HG02610 (cell line): ENCODE measurements around the gene NPIPB9.
"Not testable (repeated sequence)": the region's sequence is repeated elsewhere in the genome, so short reads cannot be mapped to it uniquely, and the experiment has no call there.

Source experiments
- ATAC-seq: cut with Tn5 transposase; IDR thresholded peaks from one replicate; pipeline ENCODE4 v1.9.1; 2021; ENCODE audit warnings: mild to moderate bottlenecking, moderate library complexity; ENCODE audit not compliant: unreplicated experiment

NPIPB9 gene

DNA sequence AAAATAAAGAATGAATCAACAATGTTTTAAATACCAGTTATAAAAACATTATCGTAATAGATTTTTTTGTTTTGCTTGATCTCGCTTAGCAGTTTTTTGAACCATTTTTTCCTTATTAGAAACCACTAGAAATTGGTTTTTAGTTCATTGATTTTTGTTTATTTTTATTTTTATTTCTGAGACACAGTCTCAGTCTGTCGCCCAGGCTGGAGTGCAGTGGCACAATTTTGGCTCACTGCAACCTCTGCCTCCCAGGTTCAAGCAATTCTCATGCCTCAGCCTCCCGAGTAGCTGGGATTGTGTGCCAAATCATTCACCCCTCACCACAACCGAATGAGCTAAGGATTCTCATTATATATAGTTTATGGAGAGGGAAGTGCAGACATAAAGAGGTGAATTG is at the start of gene NPIPB9:
NPIPB9 (plus strand) TSS at position 301 of the 400 bp plus-strand sequence.
- not testable (repeated sequence) for ATAC-seq

DNA sequence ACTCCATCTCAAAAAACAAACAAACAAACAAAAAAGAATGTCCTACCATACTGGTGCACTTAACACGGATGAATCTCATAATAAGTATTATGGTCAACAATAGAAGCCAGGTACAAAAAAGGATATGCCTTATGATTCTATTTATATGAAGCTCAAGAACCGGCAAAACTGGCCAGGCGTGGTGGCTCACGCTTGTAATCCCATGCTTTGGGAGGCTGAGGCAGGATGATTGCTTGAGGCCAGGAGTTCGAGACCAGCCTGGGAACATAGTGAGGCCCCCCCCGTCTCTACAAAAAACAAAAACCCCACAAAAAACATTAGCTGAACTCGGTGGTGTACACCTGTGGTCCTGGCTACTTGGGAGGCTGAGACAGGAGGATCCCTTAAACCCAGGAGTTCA is 47.3 kb upstream of the NPIPB9 start:
- ATAC-seq: not testable (repeated sequence)

DNA sequence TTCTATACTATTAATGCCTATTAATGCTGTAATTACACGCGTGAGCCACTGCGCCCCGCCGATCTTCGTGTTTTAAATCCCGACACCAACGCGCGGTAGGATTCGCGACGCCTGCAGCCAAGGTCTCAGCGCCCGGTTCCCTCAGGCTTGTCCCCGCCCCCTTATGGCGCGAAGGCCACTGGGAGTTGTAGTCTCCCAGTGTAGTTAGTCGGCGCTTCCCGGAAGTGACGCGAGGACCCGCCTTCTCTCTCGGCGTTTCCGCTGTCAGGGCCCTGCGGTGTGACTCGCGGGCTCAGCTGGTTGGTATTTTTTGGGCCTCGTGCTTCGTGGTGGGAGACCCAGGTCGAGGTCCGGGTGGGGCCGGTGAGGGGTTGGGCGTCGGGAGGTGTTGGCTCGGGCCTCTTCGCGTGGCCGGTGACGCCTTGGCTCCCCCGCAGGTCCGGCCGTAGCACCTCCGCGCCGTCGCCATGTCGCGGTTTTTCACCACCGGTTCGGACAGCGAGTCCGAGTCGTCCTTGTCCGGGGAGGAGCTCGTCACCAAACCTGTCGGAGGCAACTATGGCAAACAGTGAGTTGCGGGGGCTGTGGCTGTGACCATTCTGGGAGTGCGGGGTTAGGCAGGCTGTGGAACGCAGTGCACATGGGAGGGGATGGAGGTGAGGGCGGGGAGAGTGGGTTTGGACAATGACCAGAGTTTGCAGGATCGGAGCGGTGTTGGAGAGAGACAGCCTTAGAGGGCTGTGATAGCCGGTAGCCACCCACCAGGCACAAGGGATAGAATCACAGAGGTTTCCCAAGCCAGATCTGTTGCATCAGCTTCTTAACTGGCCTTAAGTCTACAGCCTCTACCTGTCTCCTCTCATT is 40.1 kb upstream of the NPIPB9 start, which contains the start of gene EIF3C:
EIF3C (plus strand) TSS at position 245 of the 864 bp plus-strand sequence; CDS start at position 468, 223 bp downstream.
- peak; percentile 97 for ATAC-seq

DNA sequence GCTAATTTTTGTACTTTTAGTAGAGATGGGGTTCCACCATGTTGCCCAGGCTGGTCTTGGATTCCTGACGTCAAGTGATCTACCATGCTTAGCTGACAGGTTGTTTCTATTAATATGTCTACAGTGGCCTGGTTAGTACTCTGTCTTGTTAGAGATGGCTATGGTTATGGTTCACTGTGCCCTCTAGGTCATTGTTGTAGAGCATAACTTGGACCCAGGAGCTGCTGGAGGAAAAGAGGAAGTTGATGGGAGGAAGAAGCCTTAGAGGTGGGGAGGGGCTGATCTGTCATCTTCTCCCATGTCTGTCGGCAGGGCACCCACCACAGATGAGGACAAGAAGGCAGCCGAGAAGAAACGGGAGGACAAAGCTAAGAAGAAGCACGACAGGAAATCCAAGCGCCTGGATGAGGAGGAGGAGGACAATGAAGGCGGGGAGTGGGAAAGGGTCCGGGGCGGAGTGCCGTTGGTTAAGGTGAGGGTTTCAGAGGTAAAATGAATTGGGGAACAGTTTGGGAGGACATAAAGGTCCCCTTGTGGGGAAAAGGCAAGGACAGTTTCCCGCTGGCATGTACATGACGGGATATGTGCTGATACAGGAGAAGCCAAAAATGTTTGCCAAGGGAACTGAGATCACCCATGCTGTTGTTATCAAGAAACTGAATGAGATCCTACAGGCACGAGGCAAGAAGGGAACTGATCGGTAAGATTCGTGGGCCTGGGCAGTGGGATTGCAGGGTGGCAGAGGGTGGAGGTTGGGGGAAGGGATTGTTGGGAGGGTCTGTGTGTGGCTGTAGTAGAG is 28.5 kb upstream of the NPIPB9 start:
- not testable (repeated sequence) for ATAC-seq

DNA sequence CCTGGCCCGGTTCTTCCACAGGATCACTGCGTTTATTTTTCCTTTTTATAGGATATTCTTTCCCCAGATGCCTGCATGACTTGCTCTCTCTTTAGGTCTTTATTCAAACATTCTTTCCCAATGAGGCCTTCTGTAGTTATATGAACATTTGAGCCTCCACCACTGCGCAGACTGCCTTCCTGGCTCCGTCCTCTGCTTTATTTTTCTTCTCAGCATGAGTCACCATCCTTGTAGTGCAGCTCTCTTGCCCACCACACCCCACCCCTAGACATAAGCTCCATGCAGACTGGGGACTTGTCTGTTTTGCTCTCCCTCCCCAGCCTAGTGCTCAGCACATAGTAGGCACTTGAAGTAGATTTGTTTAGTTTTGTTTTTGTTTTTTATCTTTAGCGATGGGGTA is 20.3 kb upstream of the NPIPB9 start:
- not testable (repeated sequence) for ATAC-seq

DNA sequence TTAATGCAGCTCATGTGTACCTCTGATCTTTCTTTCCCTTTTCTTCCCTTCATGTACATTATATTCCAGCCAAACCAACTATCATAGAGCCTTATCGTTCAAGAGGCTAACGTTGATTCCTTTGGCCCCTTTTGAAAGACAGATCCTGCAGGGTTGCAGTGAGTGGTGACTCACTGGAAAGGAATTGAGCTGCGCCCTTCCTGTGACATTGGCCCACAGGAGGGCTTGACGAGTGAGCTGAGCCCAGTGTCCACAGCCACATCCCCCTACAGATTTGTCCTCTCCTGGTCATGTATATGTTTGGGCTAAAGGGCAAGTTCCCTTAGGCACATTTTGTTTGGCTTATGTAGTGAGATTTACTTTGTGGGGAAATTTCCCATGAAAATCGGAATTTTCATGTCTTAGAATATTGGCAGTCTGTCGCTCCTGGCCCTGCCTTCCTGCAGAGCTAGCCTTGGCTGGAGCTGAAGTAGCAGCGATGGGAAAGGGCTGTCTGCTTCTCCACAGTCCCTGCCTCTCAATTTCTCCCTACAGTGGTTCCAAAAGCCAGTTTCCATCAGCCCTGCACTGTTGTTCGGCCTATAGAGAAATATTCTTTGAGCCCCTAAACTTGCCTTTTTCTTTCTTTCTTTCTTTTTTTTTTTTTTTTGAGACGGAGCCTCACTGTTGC is 19.0 kb upstream of the NPIPB9 start:
- ATAC-seq: not testable (repeated sequence)

DNA sequence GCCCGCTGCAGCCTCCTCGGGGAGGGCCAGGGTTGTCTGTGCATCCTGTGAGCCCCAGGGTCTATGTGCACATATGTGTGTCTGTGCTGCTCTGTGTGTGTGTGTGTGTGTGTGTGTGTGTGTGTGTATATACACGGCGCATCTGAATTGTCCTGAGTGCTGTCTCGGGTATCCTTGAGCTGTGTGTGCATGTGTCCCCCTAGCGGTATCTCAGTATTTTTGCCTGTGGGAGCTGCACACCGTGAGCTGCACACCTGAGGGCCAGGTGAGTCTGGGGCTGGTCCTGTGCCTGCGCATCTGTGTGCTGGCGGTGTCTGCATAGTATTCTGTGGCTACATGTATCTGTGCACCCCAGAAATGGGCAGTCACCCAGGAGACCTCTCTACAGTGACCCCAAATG is 11.8 kb upstream of the NPIPB9 start:
- ATAC-seq: not testable (repeated sequence)

DNA sequence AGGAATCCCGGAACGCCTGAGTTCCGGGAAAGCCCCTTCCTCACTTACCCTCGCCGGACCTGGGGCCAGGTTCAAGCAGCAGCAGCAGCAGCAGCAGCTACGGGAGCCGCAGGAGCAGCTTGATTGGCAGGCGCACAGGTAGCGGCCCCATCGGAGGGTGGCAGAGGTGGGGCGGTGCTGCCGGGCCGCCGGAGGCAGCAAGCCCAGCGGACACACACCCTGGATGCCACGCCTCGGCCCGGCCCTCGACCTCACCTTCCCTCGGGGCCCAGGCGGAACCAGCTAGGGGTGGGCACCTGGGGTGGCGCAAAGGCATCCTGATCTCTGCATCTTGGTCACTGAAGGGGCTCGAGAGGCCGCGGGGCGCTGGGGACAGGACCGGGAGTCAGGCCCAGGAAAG is 11.0 kb upstream of the NPIPB9 start:
- not testable (repeated sequence) for ATAC-seq

DNA sequence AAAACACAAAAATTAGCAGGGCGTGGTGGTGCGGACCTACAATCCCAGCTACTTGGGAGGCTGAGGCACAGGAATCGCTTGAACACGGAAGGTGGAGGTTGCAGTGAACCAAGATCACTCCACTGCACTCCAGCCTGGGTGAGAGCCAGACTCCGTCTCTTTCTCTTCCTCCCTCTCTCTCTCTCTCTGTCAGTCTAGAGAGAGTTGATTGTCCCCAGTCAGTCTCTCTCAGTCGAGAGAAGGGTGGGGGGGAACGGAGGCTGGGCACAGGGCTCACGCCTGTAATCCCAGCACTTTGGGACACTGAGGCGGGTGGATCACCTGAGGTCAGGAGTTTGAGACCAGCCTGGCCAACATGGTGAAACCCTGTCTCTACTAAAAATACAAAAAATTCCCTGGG is 10.3 kb upstream of the NPIPB9 start:
- not testable (repeated sequence) for ATAC-seq

DNA sequence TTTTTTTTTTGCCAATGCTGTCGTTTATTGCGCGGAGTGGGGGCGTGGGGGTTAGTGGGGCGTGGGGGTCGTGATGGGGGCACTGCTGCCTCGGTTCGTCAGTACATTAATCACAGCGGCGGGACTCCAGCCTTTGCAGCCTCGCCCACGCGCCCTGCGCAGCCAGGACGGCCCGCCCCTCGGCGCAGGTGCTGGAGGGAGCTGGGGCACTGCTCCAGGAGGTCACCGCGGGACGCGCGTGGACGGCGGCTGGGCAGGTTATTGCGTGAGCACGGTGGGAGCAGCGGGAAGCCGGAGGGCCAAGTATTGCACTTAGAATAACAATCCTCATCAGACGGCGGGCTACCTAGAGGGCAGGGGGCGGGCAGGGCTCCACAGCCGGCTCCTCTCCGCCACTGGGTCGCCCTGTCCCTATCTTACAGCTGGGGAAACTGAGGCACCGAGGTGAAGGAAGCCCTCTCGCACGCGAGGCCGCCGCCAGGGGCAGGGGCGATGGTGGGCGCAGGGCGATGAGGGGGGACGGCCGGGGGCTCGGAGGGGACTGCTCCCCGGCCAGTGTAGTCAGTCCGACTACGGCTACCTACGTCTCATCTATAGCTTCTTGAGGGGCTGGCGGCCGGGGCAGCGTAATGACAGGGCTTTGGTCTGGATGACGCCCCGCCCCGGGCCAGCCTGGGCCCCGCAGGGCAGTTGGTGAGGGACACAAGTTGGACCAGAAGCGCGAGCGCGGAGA is 4.8 kb upstream of the NPIPB9 start:
- not testable (repeated sequence) for ATAC-seq

DNA sequence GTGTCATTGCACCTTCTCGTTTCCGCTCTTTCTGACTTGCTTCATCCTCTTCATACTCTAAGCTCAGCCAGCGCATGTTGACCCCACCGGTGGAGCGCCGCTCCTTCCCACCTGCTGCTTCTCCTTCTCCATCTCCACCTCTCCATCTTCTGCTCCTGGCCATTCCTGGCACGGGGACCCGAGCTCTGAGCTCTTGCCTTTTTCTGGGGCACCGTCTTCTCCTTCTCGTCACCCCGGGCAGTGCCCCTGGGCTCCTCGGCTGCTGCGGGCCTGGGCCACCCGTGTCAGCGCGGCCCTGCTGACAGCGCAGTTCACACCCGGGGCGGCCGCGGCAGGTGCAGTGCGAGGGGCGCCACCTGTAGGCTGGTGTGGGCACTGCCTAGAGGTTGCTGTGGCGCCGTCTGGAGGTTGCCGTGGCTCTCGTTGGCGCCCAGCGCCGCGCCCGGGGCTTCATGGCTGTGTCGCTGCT is 1.6 kb upstream of the NPIPB9 start:
- ATAC-seq: peak; percentile 93

DNA sequence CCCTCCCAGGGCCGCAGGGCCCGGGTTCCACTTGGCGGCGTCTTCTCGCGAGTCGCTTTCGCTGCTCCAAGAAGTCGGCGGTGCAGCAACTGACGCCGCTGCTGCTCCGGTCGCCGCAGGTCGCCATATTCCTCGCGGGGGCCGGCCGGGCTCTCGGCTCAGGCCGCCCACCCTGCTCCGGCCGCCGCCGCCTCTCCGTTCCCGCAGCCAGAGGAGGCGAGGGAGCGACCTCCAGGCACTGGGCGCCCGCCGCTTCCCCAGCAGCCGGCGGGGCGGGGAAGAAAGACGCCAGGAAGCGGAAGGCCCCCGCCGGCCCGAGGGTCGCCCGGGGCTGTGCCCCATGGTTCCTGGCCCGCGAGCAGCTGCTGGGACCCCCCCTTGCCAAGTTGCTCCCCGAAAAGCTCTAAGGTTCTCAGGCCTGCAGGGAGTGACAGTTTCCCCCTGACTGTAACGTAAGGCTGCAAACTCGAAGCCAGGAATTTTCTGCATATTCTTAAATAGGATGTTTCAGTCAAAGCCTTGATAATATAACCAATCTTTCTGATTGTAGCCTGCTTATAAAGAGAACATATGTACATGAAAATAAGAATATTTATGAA is 1.0 kb upstream of the NPIPB9 start:
- ATAC-seq: not testable (repeated sequence)

DNA sequence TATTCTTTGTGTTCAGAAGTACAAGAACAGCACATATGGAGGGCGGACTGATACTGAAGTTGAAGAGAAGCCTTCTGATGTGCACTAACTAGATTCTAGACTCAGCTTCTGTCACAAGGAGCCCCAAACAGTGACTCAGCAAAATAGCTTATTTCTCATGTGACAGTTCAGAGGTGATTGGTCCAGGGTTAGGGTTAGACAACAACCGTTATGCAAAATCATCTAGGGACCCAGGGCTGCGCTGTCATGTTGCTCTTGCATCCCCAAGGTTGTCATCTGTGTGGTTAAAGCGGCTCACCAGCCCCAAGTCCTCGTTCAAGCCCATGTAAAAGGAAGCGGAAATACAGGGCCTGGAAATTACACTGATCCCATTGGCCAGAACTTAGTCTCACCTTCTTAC is 30.1 kb downstream of the NPIPB9 start:
- not testable (repeated sequence) for ATAC-seq

DNA sequence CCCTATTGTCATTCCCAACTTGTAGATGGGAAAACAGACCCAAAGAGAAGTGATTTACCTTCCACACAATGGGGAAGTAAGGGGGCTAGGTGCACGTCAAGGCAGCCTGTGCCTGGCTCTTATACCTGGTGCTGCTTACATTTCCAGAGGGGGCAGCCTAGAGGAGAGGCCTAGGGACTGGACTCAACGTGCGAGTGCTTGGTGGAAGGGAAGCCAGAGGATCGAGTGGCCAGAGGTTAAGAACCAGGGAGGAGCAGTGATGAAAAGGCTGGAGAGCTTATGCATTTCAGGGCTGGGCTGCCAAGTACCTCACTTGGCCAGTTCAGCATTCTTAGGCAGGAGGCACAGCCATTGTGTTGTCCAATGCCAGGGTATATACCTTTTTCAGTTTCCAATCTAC is 30.8 kb downstream of the NPIPB9 start:
- not testable (repeated sequence) for ATAC-seq

DNA sequence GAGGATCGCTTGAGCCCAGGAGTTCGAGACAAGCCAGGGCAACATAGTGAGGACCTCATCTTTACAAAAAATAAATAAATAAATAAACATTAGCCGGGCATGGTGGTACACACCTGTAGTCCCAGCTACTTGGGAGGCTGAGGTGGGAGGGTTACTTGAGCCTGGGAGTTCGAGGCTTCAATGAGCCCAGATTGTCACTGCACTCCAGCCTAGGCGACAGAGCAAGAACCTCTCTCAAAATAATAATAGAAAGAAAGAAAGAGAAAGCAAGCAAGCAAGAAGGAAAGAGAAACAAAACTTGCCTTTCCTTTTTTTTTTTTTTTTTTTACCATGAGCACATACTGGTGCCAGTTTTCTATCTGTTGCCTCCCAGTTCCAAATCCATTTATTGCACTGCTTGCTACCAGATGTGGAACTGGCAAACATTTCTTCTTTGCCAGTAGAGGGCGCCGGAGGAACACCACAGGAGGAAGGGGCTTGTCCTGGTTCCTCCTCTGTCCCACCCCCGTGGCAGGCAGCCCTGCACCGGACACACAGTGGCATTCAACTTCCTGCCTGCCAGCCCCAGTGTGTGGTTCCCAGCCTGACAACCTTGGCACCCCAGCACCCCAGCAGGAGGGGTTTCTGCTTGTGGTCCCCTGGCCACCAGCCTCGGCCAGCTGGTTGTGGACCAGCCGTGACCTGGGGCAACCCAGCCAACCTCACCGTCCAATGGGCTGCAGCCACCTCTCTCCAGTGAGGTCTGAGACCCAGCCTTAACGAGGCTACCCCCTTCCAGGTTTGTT is 50.8 kb downstream of the NPIPB9 start:
- peak; percentile 50 for ATAC-seq

DNA sequence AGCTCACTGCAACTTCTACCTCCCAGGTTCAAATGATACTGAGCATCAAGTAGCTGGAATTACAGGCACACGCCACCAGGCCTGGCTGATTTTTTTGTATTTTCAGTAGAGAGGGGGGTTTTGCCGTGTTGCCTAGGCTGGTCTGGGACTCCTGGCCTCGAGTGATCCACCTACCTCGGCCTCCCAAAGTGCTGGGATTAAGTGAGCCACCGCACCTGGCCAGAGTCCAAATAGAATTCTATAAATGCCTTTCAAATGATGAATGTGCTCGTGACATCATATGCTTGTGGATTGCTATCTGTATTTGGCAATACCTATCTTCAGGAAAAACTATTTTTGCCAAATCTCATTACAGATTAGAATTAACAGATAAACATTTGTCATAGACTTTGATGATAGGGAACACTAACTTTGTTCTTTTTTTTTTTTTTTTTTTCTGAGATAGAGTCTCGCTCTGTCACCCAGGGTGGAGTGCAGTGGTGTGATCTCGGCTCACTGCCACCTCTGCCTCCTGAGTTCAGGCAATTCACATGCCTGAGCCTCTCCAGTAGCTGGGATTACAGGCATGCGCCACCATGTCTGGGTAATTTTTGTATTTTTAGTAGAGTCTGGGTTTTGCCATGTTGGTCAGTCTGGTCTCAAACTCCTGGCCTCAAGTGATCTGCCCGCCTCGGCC is 56.0 kb downstream of the NPIPB9 start:
- not testable (repeated sequence) for ATAC-seq

DNA sequence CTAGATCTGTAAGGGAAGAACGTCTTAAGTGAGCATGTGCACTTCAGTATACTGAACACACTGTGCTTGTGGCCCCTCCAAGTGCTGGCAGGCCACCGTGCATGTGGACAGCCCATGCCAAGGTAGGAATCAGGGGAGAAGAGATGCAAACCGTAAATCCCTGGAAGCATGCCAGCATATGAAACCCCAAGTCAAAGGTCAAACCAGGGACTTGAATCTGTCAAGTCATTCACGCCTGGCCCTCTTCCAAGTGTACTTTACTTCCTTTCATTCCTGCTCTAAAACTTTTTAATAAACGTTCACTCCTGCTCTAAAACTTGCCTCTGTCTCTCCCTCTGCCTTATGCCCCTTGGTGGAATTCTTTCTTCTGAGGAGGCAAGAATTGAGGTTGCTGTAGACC is 68.4 kb downstream of the NPIPB9 start:
- no peak for ATAC-seq

DNA sequence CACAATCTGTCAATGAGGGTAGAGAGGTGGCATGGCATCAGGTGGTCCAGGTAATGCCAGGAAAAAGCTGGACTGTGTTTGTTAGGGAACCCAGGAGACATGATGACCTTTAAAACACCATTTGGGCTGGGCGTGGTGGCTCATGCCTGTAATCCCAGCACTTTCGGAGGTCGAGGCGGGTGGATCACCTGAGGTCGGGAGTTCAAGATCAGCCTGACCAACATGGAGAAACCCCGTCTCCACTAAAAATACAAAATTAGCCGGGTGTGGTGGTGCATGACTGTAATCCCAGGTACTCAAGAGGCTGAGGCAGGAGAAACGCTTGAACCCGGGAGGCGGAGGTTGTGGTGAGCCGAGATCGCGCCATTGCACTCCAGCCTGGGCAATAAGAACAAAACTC is 69.0 kb downstream of the NPIPB9 start:
- ATAC-seq: not testable (repeated sequence)
